Activated CD8-positive, alpha-beta memory T cell treated with anti-CD3 and anti-CD28 coated beads for 36 hours (primary cell): Measurements from ENCODE around the gene XPNPEP3. TPM values are rescaled to one million over a fixed set of nuclear protein-coding genes. Genes with fewer than 3 reads are reported as not detected.
"Not testable (repeated sequence)": the region's sequence is repeated elsewhere in the genome, so short reads cannot be mapped to it uniquely, and the experiment has no call there.

Source experiments
- CTCF ChIA-PET: fragments of 350-600 bp; sonication (Branson Sonifier 250); formaldehyde crosslinking; loops from one replicate; lab custom pipeline; 2021; ENCODE audit warnings: antibody characterized with exemption; lab: Charles Lee
- POLR2A ChIA-PET: fragments of 350-600 bp; sonication (Branson Sonifier 250); formaldehyde crosslinking; loops from one replicate; lab custom pipeline; 2021; ENCODE audit warnings: antibody characterized with exemption; lab: Charles Lee
- total RNA-seq, 2 experiments: library from RNA; stranded (reverse); gene quantifications; one replicate each; pipeline ENCODE4 v1.2.3, GENCODE V29; 2021

The XPNPEP3 gene
- total RNA-seq, 2 experiments from 2014 or later, result 18.5 to 20.3 TPM

- CTCF ChIA-PET, result no interaction called here
- POLR2A ChIA-PET, result no interaction called here
Observed at GRCh38 chr22:40853961-40854360, 3.0 kb upstream of the XPNPEP3 start.

DNA sequence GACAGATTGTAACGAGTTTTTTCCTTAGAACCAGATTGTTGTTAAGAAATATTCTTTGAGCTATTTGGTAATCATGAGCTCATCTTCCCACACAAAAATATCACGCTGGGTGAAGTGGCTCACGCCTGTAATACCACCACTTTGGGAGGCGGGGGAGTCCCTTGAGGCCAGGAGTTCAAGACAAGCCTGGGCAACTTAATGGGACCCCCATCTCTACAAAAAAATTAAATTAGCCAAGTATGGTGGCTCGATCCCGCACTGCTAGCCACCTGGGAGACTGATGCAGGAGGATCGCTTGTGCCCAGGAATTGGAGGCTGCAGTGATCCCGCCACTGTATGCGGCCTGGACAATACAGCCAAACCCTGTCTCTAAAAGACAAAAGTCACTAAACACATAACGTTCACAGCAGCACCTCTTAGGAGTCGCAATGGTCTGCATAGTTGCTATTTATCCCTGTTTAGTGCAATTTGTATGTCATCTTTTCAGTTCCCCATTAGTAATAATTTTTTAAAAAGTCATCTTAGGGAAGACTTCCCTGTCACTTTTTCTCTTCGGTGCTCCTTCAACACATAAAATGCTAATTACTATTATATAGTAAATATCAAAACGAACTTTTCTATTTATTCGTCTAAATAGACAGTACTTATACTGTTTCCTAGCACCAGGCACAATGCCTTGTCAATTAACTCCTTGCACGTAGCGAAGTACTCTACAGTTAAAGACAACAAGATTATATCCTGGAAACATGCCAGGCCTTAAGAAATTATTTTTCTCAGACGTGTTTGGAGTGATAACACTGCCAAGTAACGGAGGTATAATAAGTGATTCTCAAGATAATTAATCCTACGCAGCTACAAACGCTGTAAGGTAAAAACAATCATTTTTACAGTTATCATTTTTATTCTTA lies 1.6 kb upstream of the XPNPEP3 start:
- POLR2A ChIA-PET, result no interaction called here
- CTCF ChIA-PET, result interaction anchor here (0.5 to 1.4 kb wide), 4 partner anchors 44 to 1753 kb away, joined by 3 to 4 read pairs (median 4); no protein-coding TSS in a partner anchor

DNA sequence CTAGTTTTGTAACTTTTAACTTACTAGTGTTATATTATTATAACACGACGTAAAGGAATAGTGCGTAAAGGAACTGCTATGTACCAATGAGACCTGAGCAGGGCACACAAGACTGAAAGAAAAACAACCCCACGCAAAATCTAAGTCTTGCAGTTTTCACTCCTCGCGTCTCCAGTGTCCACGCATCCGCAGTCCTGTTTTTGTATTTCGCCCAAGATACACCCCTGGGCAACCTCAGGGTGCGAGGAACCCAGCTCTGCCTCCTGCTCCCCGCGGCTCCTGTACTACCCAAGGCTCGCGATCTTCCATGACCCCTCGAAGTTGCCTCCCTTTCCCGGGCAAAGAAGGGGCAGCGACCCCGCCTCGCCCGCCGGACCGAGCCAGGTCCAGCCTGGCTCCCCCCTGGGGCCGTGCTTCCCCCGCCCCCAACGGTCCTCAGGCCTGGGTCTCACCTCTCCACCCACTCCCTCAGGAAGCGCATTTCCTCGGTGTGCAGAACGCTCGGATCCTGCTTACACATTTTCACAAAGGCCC lies 902 bp upstream of the XPNPEP3 start:
- POLR2A ChIA-PET, result interaction anchor here (0.6 to 1.1 kb wide), 6 partner anchors 35 to 1418 kb away, joined by 3 to 7 read pairs (median 4); no protein-coding TSS in a partner anchor
- CTCF ChIA-PET, result interaction anchor here (1.0 to 1.7 kb wide), 4 partner anchors 11 to 212 kb away, joined by 4 to 7 read pairs (median 4); no protein-coding TSS in a partner anchor

DNA sequence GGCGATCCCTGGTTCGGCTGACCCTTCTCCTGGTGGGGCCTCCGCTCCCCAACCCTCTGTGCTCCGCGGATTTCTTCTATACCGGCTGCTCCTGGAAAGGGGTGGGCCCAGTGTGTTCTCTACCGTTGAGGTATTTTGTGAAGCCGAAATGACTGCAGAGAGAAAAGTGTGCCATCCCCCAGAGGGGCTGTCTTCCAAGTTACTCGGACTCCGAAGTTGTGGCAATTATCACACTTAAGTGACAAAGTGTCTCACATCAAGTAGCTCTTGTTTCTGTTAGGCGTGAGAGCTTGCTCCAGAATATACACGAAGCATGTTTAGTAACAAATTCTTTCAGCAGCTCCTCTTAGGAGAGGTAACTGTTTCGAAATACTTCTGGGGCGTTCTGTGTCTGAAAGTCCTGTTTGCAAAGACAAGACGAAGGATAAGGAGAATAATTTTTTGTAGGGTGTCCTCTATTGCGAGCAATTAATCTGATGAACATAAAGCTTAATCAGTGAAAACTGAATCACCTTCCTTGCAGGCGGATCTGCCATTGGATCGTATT lies 434 bp downstream of the XPNPEP3 start:
- ChIA-PET POLR2A (interaction anchor here (0.9 to 1.1 kb wide), 4 partner anchors 36 to 511 kb away, joined by 3 to 7 read pairs (median 5); no protein-coding TSS in a partner anchor), CTCF (interaction anchor here (1.5 to 1.7 kb wide), 2 partner anchors 9 to 213 kb away, joined by 4 to 7 read pairs; no protein-coding TSS in a partner anchor)

- ChIA-PET POLR2A (interaction anchor here (0.6 kb wide), 1 partner anchor 25 kb away, joined by 8 read pairs; no protein-coding TSS in a partner anchor), CTCF (no interaction called here)
Observed at GRCh38 chr22:40862013-40862412, 5.1 kb downstream of the XPNPEP3 start, which contains the start of gene DNAJB7. Gene DNAJB7, minus strand, starts transcription at chr22:40862113. Its CDS starts 119 bp downstream, at chr22:40861994.

DNA sequence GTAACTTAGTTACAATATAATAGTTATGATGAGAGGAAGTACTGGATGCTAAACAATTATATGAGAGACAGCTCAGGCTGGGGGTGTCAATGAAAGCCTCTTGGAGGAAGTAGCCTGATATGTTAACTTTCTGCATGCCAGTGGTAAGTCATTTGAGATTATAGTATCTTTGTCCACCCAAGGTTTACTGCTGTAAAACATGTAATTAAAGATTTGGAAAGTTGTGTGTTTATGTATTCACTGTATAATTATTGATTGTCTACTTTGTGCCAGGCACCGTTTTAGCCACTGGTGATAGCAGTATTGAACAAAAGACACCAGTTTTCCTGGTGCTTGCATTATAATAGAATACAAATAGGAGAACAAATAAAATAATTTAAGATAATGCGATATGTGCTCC lies 5.6 kb downstream of the XPNPEP3 start:
- CTCF ChIA-PET, result no interaction called here
- POLR2A ChIA-PET, result no interaction called here

DNA sequence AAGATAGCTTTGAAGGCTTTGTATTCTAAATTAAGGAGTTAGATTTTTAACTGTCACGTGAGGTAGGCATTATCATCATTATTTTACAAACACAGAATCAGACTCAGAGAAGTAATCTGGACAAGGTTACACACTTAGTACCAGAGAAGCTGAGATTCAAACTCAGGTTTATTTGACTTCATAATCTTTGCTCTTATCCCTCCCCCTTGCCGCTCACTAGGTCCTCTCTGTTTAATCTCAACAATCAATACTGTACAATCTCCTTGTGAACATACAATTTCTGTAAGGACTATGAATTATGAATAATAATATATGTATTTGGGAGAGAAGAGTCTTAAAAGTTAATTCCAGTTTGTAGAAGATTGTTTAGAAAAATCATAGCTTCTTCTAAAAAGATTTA lies 10.2 kb downstream of the XPNPEP3 start:
- POLR2A ChIA-PET, result no interaction called here
- CTCF ChIA-PET, result interaction anchor here (0.8 kb wide), 1 partner anchor 10 kb away, joined by 7 read pairs; the partner anchor contains the start of genes ST13 and XPNPEP3

DNA sequence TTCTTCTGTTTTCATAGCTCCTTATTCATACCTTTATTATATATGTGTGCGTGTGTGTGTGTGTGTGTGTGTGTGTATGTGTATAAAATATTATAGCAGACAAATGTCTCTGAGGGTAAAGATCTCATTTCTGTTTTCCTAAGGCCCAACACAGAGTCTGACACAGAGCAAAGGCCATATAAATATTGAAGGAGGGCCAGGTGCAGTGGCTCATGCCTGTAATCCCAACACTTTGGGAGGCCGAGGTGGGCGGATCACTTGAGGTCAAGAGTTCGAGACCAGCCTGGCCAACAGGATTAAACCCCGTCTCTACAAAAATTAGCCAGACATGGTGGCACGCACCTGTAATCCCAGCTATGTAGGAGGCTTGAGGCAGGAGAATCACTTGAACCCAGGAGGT lies 11.4 kb downstream of the XPNPEP3 start:
- CTCF ChIA-PET, POLR2A ChIA-PET: not testable (repeated sequence)

- CTCF ChIA-PET, result no interaction called here
- POLR2A ChIA-PET, result no interaction called here
Observed at GRCh38 chr22:40874016-40874415, 17.1 kb downstream of the XPNPEP3 start.

DNA sequence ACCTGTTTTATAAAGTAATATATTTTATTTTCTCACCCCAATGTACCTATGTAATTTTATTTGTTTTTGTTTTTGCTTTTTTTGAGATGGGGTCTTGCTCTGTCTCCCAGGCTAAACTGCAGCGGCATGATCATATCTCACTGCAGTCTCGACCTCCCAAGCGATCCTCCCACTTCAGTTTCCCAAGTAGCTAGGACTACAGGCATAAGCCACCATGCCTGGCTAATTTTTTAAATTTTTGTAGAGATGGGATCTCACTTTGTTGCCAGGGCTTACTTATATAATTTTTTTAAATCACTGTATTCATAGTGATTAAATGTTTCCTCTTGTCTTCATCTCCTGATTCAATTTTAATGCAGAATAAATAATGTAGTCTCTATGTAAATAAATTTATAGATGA lies 18.2 kb downstream of the XPNPEP3 start:
- POLR2A ChIA-PET, result no interaction called here

GRCh38 chr22:40876907-40877306 lies 20.0 kb downstream of the XPNPEP3 start:
- ChIA-PET POLR2A (no interaction called here), CTCF (interaction anchor here (0.5 kb wide), 1 partner anchor 19 kb away, joined by 3 read pairs; no protein-coding TSS in a partner anchor)

More for the DNA sequence above, 18.2 kb downstream of the XPNPEP3 start:
- CTCF ChIA-PET, result no interaction called here

DNA sequence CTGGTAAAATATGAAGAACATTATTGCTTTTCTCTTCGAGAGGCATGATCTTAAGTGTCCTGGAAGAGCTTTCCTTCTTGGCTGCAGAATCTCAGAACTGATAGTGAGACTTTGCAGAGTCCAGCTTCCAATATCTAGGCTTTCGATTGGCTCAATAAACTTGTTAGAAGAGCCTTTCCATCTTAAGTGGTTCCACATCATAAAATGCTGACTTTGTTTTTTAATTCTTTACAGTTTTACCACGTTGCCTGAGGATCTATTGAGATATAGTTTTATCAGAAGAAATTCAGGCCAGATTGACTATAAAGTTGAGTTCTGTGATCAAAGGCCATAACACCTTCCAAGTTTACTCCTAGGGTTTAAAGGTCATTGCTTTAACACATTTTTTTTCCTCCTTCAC lies 20.5 kb downstream of the XPNPEP3 start:
- POLR2A ChIA-PET, result no interaction called here
- CTCF ChIA-PET, result no interaction called here

DNA sequence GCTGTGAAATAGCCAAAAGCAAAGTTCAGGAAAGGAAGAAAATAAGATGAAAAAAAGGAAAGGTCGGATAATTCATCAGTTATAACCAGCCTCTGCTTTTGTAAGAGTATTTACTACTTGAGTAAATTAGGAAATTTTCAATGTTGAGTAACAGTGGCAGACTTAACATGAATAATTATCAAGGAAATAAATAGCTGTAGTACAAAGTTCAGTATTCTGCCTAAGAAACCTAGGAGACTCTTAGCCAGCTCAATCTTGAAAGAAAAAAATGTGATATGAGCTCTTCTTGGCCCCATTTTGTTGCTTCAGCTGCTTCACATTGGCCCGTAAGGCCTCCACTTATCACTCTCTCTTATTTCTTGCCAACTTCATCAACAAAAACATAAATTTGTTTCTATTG lies 22.0 kb downstream of the XPNPEP3 start:
- ChIA-PET POLR2A (no interaction called here), CTCF (no interaction called here)

DNA sequence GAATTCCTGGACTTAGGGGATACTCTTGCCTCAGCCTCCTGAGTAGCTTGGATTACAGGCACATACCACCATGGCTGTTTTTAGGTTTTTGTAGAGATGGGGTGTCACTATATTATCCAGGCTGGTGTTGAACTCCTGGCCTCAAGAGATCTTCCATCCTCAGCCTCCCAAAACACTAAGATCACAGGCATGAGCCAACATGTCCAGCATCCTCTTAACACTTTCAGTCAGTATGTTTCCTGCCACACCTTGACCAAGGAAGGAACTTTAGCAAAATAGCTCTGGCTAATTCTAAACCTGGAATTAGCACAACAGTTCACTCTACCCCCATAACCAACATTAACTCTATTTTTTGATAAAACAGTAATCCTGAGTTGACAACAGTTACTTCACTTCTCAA lies 32.2 kb downstream of the XPNPEP3 start:
- CTCF ChIA-PET, result no interaction called here
- POLR2A ChIA-PET, result no interaction called here

GRCh38 chr22:40890881-40891280 lies 33.9 kb downstream of the XPNPEP3 start:
- ChIA-PET CTCF (no interaction called here), POLR2A (interaction anchor here (0.7 kb wide), 1 partner anchor 276 kb away, joined by 12 read pairs; no protein-coding TSS in a partner anchor)

- POLR2A ChIA-PET, result interaction anchor here (0.6 kb wide), 1 partner anchor 146 kb away, joined by 3 read pairs; no protein-coding TSS in a partner anchor
Observed at GRCh38 chr22:40894417-40894816, 37.5 kb downstream of the XPNPEP3 start.

GRCh38 chr22:40898850-40899357 lies 42.0 kb downstream of the XPNPEP3 start:
- CTCF ChIA-PET, result interaction anchor here (0.7 to 1.8 kb wide), 13 partner anchors 9 to 1448 kb away, joined by 3 to 9 read pairs (median 4); partner anchors contain the start of gene ST13
- POLR2A ChIA-PET, result interaction anchor here (1.0 kb wide), 1 partner anchor 79 kb away, joined by 3 read pairs; no protein-coding TSS in a partner anchor

More at GRCh38 chr22:40894417-40894816, 37.5 kb downstream of the XPNPEP3 start:
- CTCF ChIA-PET, result no interaction called here

DNA sequence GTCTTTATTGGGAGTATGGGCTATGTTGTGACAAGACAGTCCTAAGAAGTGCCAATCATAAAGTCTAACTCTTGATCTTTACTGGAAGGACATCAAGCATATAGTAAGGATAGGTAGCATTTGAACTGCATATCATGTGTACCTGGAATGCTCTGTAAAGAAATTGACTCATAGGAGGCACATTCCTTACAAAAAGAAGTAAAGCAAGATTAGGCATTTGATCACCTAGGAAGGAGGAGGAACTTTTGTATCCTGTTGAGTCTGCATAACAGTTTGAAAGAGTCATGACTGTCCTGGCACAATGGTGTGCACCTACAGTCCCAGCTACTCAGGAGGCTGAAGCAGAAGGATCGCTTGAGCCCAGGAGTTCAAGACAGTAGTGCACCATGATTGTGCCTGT lies 47.2 kb downstream of the XPNPEP3 start:
- POLR2A ChIA-PET, result no interaction called here
- CTCF ChIA-PET, result interaction anchor here (1.4 kb wide), 1 partner anchor 25 kb away, joined by 4 read pairs; no protein-coding TSS in a partner anchor

DNA sequence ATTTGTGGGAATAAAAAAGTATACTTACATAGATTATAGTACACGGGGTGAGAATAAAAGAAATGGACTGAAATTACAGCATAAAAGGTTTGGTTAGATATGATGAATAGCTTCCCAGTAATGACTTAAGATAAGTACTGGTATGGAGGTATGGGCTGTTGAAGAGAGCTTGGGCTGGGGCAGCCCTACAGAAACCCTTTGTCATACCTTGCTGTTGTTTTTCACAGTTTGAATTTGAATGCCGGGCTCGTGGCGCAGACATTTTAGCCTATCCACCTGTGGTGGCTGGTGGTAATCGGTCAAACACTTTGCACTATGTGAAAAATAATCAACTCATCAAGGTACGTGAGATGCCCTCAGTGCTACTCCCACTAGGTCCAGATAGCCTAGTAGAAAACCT lies 51.9 kb downstream of the XPNPEP3 start:
- POLR2A ChIA-PET, result no interaction called here
- CTCF ChIA-PET, result no interaction called here
